Activated B cell treated with CpG ODN at 0.5 μM for 24 hours (primary cell): ENCODE data around the gene SFSWAP. TPM values are rescaled to one million over a fixed set of nuclear protein-coding genes. Genes with fewer than 3 reads are reported as not detected.
A peak's percentile ranks its signal among the peaks of the same experiment; 100 is the strongest.

Source experiments
- ATAC-seq: fragments of 200-7000 bp; cut with Tn5 transposase; one replicate; pipeline ENCODE4 v1.10.0; 2021; ENCODE audit warnings: low read depth, mild to moderate bottlenecking, moderate library complexity
- CTCF ChIA-PET: fragments of 350-600 bp; sonication (Branson Sonifier 250); formaldehyde crosslinking; loops from one replicate; lab custom pipeline; 2021; ENCODE audit warnings: antibody characterized with exemption; lab: Charles Lee
- POLR2A ChIA-PET: fragments of 350-600 bp; sonication (Branson Sonifier 250); formaldehyde crosslinking; loops from one replicate; lab custom pipeline; 2021; ENCODE audit warnings: antibody characterized with exemption; lab: Charles Lee
- DNase-seq: peaks from one replicate; pipeline ENCODE4 v3.0.0; 2022
- H3K27ac Mint-ChIP-seq: one replicate; pipeline ENCODE4 v1.8.0; 2020; ENCODE audit warnings: mixed read lengths
- H3K27me3 Mint-ChIP-seq: one replicate; pipeline ENCODE4 v1.8.0; 2021; ENCODE audit warnings: mixed read lengths
- H3K36me3 Mint-ChIP-seq: one replicate; pipeline ENCODE4 v1.8.0; 2021; ENCODE audit warnings: low read depth, mixed read lengths
- H3K4me1 Mint-ChIP-seq: one replicate; pipeline ENCODE4 v1.8.0; 2021; ENCODE audit warnings: mixed read lengths
- H3K4me3 Mint-ChIP-seq: one replicate; pipeline ENCODE4 v1.8.0; 2020; ENCODE audit warnings: mild to moderate bottlenecking, mixed read lengths
- H3K9me3 Mint-ChIP-seq: one replicate; pipeline ENCODE4 v1.8.0; 2020; ENCODE audit warnings: mixed read lengths
- CTCF ChIP-seq: fragments of 200-600 bp; IDR thresholded peaks from one replicate; pipeline ENCODE4 v1.8.0; 2022; ENCODE audit warnings: antibody characterized with exemption, mild to moderate bottlenecking
- intact Hi-C: fragments of 100-400 bp; cut with micrococcal nuclease; formaldehyde crosslinking; loops from one replicate; pipeline ENCODE4 v1.15.1; 2024
- total RNA-seq: library from RNA; stranded (reverse); gene quantifications from 2 replicates; pipeline ENCODE4 v1.2.3, GENCODE V29; 2022

Gene SFSWAP
- total RNA-seq, 1 donor from 2014 or later, result 88.0 TPM

- H3K27me3 Mint-ChIP-seq, result peaks cover 9% of the 10 kb centered on the region
- no peaks in the 10 kb centered on the region for H3K9me3 Mint-ChIP-seq
- DNase-seq, result no peak
- H3K27ac Mint-ChIP-seq, result no peak overlapping the region
- ChIA-PET CTCF (interaction anchor here (0.7 to 4.3 kb wide), 9 partner anchors 56 to 915 kb away, joined by 3 to 33 read pairs (median 4); no protein-coding TSS in a partner anchor), POLR2A (interaction anchor here (0.6 to 1.5 kb wide), 4 partner anchors 56 to 196 kb away, joined by 3 to 4 read pairs (median 3); partner anchors contain the start of gene SFSWAP)
- H3K36me3 Mint-ChIP-seq, result no peaks in the 10 kb centered on the region
- H3K4me3 Mint-ChIP-seq, result peak overlapping the region; percentile 65
- intact Hi-C loops, result loop anchor here (1.0 to 2.0 kb wide), 2 partner anchors 120 to 726 kb away; partner anchors contain the start of gene SFSWAP
- H3K4me1 Mint-ChIP-seq, result peaks cover 26% of the 10 kb centered on the region
- ATAC-seq, result no peak
- no peak for TF ChIP-seq CTCF
These were observed 120.2 kb downstream of the SFSWAP start for GRCh38 chr12:131830914-131831571.

- CTCF ChIA-PET, result interaction anchor here (1.3 to 4.3 kb wide), 2 partner anchors 57 to 76 kb away, joined by 3 to 33 read pairs; no protein-coding TSS in a partner anchor
- Mint-ChIP-seq H3K4me3 (no peak overlapping the region), H3K36me3 (no peaks in the 10 kb centered on the region), H3K4me1 (peaks cover 20% of the 10 kb centered on the region), H3K27ac (no peak overlapping the region), H3K27me3 (peaks cover 9% of the 10 kb centered on the region), H3K9me3 (no peaks in the 10 kb centered on the region)
- ATAC-seq (no peak), DNase-seq (no peak)
- TF ChIP-seq CTCF, result no peak
- intact Hi-C loops, result loop anchor here (2.0 kb wide), 1 partner anchor 727 kb away; no protein-coding TSS in a partner anchor
- POLR2A ChIA-PET, result no interaction called here
These were observed 120.7 kb downstream of the SFSWAP start for GRCh38 chr12:131831635-131832041.

- ChIA-PET CTCF (no interaction called here), POLR2A (interaction anchor here (0.5 kb wide), 1 partner anchor 194 kb away, joined by 5 read pairs; no protein-coding TSS in a partner anchor)
- no peak overlapping the region for H3K27ac Mint-ChIP-seq
- H3K36me3 Mint-ChIP-seq, result no peaks in the 10 kb centered on the region
- H3K9me3 Mint-ChIP-seq, result no peaks in the 10 kb centered on the region
- peaks cover 8% of the 10 kb centered on the region for H3K27me3 Mint-ChIP-seq
- peaks cover 13% of the 10 kb centered on the region for H3K4me1 Mint-ChIP-seq
- no peak for ATAC-seq
- intact Hi-C loops, result no loop called here
- no peak overlapping the region for H3K4me3 Mint-ChIP-seq
- DNase-seq, result no peak
- TF ChIP-seq CTCF, result no peak
These were observed 121.7 kb downstream of the SFSWAP start for GRCh38 chr12:131832321-131833231.

- no peaks in the 10 kb centered on the region for H3K36me3 Mint-ChIP-seq
- H3K27me3 Mint-ChIP-seq, result peaks cover 7% of the 10 kb centered on the region
- H3K27ac Mint-ChIP-seq, result no peak overlapping the region
- H3K9me3 Mint-ChIP-seq, result no peaks in the 10 kb centered on the region
- no peak overlapping the region for H3K4me3 Mint-ChIP-seq
- no peak for DNase-seq
- intact Hi-C loops, result no loop called here
- peaks cover 11% of the 10 kb centered on the region for H3K4me1 Mint-ChIP-seq
- TF ChIP-seq CTCF, result no peak
- POLR2A ChIA-PET, result interaction anchor here (0.5 kb wide), 1 partner anchor 195 kb away, joined by 5 read pairs; no protein-coding TSS in a partner anchor
- no peak for ATAC-seq
- CTCF ChIA-PET, result no interaction called here
These were observed 122.5 kb downstream of the SFSWAP start for GRCh38 chr12:131833288-131833895.
